Nasal cavity respiratory epithelium epithelial cell of viscerocranial mucosa (primary cell): Measurements from ENCODE around the gene OR5K3. TPM values are rescaled to one million over a fixed set of nuclear protein-coding genes. Genes with fewer than 3 reads are reported as not detected.

Experiments
- total RNA-seq: library from RNA; depleted of rRNA; stranded (reverse); fragments of >200 nt; gene quantifications from 2 replicates; pipeline ENCODE4 v1.2.3, GENCODE V29; 2014

OR5K3 gene
- total RNA-seq = not detected in 2 replicates

DNA sequence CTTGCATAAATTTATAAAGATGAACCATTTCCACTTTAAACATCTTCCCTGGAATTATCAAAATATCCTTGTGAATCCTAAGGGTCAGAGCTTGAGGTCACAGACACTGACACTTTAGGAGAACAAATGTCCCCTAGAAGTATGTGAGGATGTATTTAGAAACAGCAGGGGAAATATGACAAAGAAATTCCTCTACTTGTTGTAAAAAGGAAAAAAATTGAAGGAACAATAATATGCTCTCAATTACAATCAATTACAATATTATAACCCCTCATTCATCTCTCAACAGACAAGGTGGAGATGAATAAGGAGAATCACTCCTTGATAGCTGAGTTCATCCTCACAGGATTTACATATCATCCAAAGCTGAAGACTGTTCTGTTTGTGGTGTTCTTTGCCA, at the start of gene OR5K3:
Gene OR5K3, plus strand, starts transcription at position 301 of the 400 bp plus-strand sequence. Its CDS starts 0 bp downstream, at position 301.

GRCh38 chr3:98353554-98353953, 36.9 kb upstream of the OR5K3 start, which contains the start of gene OR5K4:
TSS of gene OR5K4 (plus strand) at chr3:98353854. CDS start at chr3:98353854, 0 bp downstream.

Other genes with a start within 250 kb of the OR5K3 start
- gene OR5H14, start 243.2 kb upstream of the OR5K3 start, total RNA-seq = not detected in 2 replicates
- gene OR5H15, start 224.0 kb upstream of the OR5K3 start, total RNA-seq = not detected in 2 replicates
- not detected in 2 replicates for gene OR5H6, start 126.4 kb upstream of the OR5K3 start, total RNA-seq
- not detected in 2 replicates for gene OR5H2, start 108.2 kb upstream of the OR5K3 start, total RNA-seq
- not detected in 2 replicates for gene OR5K4, start 36.8 kb upstream of the OR5K3 start, total RNA-seq
- gene OR5K1, start 72.5 kb downstream of the OR5K3 start, total RNA-seq = not detected in 2 replicates
- not detected in 2 replicates for gene OR5K2, start 107.0 kb downstream of the OR5K3 start, total RNA-seq
- 180 and 194 TPM in 2 replicates for gene CLDND1, start 132.2 kb downstream of the OR5K3 start, total RNA-seq
- not detected in 2 replicates for gene GPR15, start 141.3 kb downstream of the OR5K3 start, total RNA-seq
- 28.4 and 30.0 TPM in 2 replicates for gene CPOX, start 202.9 kb downstream of the OR5K3 start, total RNA-seq